ENCODE results near the gene INVS. TPM values are rescaled to one million over a fixed set of nuclear protein-coding genes. Genes with fewer than 3 reads are reported as not detected.
"Not testable (repeated sequence)": the region's sequence is repeated elsewhere in the genome, so short reads cannot be mapped to it uniquely, and the experiment has no call there.

INVS gene
- polyA plus RNA-seq, 4 donors = 13.4 to 25.8 (median 18.5) TPM

DNA sequence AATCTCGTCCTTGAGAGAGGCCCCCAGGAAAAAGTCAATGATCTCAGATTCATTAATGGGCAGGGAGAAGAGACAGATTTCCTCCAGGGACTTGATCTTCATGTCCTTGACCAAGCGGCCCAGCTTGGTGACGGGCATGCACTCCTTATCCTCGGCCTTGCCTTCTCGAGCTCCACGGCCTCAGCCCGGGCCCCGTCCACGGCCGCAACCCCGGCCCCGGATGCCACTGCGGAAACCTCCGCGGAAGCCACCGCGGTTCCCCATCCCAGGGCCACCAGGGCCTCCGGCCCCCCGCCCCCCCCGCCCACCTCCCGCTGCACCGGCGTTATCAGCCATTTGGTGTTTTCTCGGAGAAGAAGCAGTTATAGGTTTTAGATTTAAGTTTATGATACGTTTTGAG, 18.3 kb downstream of the INVS start:
- no peak for DNase-seq (ENCODE audit: low read depth in 4 of 4, low spot score in 2 of 4)

DNA sequence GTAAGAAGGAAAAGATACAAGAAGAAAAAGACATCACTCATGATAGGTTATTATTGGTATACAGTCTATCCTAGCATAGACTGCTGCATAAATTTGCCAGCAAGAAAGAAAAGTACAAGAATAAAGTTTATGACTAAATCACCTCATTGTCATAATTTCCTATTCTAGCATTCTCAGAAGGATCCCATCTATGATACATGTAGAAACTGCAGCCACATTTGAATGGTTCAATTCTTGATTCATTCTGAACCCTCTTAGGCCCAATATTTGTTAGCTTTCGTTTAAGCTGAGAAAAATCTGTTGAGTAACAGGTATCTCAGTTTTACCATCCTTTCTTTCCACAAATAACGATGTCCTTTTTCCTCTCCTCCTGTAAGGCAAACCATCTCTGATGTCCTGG, 21.2 kb downstream of the INVS start:
- DNase-seq (ENCODE audit: low read depth in 4 of 4, low spot score in 2 of 4) = no peak

DNA sequence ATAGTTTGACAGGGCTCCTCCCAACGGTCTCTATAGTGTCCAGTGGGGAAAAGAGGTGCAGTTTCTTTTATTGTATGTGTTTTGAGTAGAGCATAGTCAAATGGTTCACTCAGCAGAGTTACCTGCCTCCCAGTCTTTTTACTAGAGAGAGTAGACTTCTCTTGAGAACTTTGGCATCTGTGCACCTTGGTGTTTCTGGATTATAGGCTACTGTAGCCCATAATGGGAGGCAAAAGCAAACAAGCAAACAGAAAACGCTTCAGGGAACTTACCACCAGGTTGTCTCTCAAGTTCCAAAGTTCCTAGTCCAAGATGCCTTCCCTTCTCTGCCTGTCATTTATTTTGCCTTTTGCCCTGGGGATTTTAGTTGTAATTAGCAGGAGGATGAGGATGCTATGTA, 26.2 kb downstream of the INVS start:
- no peak for DNase-seq (ENCODE audit: low read depth in 4 of 4, low spot score in 2 of 4)

DNA sequence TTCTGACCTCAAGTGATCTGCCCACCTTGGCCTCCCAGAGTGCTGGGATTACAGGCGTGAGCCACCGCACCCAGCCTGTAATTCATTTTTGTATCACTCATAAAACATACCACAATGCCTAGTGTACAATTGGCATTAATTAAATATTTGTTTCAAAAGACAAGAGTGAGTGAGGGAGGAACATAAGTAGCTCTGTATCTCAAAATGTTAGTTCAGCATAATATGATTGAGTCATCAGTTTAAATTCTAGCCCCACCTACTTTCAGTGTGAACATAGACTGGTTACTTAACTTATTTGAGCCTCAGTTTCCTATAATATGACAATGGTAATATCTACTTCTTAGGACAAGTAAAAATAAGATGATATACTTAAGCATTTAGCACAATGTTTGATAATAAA, 26.9 kb downstream of the INVS start:
- no peak for DNase-seq (ENCODE audit: low read depth in 4 of 4, low spot score in 2 of 4)

DNA sequence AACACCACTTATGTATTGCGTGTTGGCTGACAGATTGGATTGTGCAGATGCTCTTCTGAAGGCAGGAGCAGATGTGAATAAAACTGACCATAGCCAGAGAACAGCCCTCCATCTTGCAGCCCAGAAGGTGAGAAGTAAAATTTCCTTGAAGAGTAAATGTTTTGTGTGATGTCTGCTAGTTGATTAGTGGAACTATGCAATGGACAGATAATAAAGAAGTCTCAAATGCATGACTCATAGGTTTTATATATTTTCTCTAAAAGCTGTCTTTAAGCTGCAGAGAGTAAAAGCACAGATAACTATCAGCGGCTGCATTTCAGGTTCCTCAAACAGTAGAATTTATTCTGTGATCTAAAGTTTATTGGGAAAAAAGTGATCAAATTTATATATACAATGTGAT, 27.4 kb downstream of the INVS start:
- no peak for DNase-seq (ENCODE audit: low read depth in 4 of 4, low spot score in 2 of 4)

DNA sequence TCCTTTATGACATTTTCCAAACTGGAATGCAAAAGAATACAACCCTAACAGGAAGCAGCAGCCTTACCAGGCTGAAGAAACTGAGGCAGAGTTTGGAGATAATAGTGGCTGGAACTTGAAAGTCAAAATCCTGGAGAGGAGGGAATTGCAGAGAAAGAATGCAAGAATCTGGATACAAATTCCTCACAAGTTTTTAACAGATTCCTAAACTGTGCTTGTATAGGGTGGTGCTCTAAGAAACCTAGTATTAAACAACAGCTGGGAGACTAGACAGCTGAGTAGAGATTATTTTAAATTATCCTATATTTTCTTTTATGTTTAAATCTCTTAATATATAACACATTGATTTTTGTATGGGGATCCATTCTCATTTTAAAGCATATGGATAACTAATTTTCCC, 30.7 kb downstream of the INVS start:
- no peak for DNase-seq (ENCODE audit: low read depth in 4 of 4, low spot score in 2 of 4)

DNA sequence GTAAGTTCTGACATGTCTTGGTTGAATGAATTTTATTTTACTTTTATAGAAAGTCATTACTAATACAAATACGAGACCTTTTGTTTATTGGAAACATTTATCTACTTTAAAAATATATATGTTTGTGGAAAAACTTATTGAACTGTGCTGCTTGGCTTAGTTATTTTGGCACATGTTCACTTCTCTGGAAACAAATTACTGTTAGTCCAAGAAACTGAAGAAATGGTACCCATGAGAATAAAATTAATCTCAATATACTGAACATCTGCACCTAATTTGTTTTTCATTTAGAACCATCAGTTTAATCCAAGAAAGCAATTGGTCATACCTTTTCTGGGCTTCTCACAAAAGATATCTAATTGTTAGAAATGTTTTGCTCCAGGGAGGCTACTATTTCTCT, 32.2 kb downstream of the INVS start:
- DNase-seq (ENCODE audit: low read depth in 4 of 4, low spot score in 2 of 4) = no peak

DNA sequence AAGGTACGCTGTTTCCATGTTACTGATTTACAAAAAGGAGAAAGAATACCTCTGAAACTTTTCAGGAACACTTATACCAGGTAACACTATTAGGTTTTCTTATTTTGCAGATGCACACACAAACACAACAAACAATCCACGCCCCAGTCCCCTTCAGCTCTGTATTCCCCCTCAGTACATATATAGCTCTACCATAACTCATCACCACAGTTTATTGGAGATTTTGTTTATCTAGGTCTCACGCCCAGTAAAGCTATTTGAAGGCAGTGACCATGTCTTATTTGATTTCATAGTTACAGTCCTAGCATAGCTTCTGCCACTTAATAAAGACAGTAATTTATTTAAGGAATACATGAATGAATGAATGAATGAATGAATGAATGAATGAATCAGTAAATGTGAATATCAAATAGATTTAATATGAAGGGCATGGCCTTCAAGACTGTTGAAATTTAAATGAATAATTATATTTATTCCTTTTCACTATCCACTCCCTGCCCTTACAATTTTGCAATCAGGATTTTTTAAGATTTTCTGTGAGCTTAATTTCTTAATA, 32.9 kb downstream of the INVS start:
- DNase-seq (ENCODE audit: low read depth in 4 of 4, low spot score in 2 of 4) = no peak

DNA sequence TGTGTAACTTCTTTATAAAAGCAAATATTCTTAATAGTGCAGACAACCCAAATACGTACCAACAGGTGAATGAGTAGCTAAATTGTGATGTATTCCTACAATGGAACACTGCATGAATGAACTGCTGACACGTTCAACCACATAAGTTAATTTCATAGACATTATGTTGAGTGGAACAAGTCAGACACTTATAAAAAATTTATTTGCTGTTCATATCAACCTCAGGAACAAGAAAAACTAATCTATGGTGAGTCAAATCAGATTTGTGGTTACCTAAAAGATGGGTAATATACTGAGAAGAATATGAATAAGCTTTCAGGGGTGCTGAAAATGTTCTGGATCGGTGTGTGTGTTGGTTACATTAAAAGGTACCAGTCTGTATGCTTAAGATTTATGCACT, 35.7 kb downstream of the INVS start:
- no peak for DNase-seq (ENCODE audit: low read depth in 4 of 4, low spot score in 2 of 4)

DNA sequence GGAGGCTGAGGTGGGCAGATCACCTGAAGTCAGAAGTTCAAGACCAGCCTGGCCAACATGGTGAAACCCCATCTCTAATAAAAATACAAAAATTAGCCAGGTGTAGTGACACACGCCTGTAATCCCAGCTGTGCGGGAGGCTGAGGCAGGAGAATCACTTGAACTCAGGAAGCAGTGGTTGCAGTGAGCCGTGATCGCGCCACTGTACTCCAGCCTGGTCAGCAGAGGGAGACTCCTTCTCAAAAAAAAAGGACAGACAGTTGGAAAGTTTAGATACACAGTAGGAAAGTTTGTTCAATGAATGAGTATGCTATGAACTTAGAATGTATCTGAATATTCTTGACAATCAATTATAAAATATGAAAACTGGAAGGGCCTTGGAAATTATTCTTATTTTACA, 37.8 kb downstream of the INVS start:
- DNase-seq (ENCODE audit: low read depth in 4 of 4, low spot score in 2 of 4) = not testable (repeated sequence)

DNA sequence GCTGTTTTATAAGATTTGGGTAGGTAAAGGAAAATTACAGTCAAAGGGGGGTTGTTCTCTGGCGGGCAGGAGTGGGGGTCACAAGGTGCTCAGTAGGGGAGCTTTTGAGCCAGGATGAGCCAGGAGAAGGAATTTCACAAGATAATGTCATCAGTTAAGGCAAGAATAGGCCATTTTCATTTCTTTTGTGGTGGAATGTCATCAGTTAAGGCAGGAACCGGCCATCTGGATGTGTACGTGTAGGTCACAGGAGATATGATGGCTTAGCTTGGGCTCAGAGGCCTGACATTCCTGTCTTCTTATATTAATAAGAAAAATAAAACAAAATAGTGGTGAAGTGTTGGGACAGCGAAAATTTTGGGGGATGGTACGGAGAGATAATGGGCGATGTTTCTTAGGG, 41.3 kb downstream of the INVS start:
- DNase-seq (ENCODE audit: low read depth in 4 of 4, low spot score in 2 of 4) = not testable (repeated sequence)

DNA sequence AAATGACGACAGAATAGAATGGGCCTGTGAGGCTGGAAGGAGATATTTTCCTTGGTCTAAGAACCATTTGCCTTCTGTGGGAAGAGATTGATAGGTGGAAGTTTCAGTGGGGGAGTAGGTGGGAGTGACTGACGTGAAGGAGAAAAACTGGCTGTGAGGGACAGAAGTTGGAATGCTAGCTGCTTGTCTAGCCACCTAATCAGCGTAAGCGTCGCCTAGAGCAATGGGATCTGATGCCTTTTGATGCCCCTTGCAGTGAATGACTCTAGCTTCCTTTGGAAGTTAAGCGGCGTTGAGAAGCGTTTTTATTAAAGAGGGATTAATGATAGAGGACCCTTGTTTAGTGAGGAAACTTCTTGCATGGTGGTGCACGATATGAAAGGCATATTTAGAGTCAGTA, 42.8 kb downstream of the INVS start:
- DNase-seq (ENCODE audit: low read depth in 4 of 4, low spot score in 2 of 4) = not testable (repeated sequence)

DNA sequence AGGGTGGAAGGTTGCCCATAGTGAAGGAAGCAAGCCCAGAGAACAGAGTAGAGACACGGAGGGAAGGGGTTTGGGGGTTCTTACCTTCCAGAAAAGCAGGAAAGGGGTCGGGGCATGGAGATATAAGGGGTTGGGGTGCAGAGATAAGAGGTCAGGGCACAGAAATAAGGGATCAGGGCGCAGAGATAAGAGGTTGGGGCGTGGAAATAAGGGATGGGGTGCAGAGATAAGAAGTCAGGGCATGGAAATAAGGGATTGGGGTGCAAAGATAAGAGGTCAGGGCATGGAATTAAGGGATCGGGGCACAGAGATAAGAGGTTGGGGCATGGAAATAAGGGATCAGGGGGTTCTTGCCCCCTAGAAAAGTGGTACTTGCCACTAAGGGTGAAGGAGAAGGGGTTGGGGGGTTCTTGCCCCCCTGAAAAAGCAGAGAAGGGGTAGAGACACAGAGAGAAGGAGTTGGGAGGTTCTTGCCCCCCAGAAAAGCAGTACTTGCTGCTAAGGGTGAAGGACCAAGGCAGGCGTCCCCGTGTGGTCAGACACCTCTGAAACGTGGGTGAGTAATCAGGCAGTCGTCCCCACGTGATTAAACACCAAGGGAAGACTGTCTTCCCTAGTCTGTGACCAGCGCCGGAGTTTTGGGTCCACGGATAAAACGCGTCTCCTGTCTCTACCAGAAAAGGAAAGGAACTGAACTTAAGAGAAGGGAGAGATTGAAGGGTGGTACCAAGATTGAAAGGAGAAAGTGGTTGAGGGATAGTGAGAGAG, 46.3 kb downstream of the INVS start:
- DNase-seq (ENCODE audit: low read depth in 4 of 4, low spot score in 2 of 4) = not testable (repeated sequence)

DNA sequence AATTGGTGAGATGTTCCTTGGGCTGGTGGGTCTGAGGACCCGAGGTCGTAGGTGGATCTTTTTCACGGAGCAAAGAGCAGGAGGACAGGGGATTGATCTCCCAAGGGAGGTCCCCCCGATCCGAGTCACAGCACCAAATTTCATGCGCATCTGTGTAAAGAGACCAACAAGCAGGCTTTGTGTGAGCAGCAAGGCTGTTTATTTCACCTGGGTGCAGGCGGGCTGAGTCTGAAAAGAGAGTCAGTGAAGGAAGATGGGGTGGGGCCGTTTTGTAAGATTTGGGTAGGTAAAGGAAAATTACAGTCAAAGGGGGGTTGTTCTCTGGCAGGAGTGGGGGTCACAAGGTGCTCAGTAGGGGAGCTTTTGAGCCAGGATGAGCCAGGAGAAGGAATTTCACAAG, 46.9 kb downstream of the INVS start:
- DNase-seq (ENCODE audit: low read depth in 4 of 4, low spot score in 2 of 4) = not testable (repeated sequence)

DNA sequence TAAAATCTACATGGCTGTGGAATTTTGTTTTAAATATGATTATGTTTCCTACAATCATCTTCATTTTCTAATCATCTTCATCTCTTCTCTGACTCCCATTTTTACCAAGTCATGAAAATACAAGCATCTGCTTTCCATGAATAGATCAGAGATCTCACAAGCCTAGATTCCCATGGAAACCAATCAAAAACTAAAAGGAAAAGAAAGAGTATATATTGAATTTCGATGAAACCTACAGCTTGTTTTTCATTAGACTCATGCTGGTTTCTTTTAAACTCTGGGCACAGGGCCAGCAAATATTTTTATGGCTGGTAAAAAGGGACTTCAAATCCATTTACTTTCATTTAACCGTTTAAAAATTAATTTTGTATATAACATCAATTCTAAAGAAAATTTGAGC, 51.2 kb downstream of the INVS start:
- peak in 1 of 4 donors; percentile 2 for DNase-seq (ENCODE audit: low read depth in 4 of 4, low spot score in 2 of 4)

DNA sequence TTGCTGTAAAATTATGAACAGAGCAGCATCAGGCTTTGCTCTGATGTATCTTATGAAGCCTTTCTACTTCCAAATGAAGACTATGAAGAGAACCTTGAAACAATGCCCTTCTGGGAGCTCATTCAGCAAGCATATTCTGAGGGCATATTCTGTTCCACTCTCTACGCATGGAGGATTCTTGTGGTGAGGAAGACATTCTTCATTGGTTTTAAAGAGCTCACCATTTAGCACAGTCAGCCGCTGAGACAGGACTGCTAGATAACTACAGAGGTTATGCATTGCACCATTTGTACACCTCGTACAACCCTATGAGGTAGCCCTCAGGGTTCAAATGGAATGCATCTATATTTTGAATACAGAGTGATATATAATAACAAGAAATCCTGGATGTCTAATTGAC, 61.0 kb downstream of the INVS start:
- no peak for DNase-seq (ENCODE audit: low read depth in 4 of 4, low spot score in 2 of 4)

DNA sequence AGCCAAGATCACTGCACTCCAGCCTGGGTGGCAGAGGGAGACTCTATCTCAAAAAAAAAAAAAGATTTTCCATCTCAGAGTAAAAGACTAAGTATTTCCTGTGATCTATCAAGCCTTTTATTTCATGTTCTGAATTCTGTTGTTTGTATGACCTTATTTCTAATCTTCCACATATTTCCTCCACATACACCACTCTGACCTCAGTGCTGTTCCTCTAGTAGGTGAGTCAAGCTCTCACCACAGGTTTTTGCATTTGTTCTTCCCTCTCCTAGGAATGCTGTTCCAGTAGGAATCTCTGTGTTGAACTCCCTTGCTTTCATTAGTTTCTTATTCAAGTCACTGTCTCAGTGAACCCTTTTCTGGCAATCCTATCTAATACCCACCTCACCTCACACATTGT, 68.1 kb downstream of the INVS start:
- DNase-seq (ENCODE audit: low read depth in 4 of 4, low spot score in 2 of 4) = no peak

DNA sequence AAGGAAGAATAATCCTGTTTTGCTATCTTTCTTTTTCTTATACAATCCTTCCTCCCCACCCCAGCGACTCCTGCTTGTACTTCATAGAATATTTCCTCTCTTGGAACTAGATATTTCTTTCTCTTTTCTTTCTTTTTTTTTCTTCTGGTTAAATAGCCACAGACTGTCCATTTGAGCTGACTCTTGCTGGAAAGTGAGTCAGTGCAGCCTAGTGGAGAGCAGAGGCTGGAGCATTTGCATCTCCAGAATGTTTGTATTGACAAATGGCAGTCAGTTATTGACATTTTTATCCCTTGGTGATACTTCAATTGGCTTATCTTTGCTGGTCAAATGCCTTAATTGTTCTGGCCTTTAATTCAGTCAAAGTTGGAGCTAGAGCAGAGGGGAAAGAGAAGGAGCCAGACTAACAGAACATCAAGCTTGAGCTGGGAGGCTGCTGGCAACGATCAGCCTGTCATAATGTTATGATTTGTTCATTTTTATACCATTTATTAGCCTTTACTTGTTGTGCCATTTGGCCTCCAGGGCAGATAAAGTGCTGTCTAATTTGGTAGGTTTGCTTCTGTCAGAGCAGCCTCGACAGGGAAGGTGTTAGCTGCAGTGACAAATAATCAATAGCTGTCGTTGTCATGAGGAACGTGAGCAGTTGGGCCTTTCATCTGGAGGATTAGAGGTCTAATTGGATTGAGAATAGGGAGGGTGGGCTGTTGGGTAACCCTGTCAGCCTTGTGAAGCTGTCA, 69.0 kb downstream of the INVS start:
- DNase-seq (ENCODE audit: low read depth in 4 of 4, low spot score in 2 of 4) = no peak

DNA sequence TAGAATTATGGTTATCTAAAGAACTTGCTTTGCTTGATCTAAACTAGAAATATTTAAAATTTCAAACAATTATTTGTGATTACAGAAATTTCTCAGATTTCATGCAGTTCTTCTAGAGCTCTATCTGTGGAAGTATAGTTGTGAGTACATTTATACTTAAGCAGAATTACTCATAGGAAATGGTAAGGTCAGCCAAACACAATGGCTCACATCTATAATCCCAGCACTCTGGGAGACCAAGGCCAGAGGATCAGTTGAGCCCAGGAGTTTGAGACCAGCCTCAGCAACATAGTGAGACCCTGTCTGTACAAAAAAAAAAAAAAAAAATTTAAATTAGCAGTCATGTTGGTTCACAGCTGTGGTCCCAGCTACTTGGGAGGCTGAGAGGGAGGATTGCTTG, 71.0 kb downstream of the INVS start:
- DNase-seq (ENCODE audit: low read depth in 4 of 4, low spot score in 2 of 4) = no peak

DNA sequence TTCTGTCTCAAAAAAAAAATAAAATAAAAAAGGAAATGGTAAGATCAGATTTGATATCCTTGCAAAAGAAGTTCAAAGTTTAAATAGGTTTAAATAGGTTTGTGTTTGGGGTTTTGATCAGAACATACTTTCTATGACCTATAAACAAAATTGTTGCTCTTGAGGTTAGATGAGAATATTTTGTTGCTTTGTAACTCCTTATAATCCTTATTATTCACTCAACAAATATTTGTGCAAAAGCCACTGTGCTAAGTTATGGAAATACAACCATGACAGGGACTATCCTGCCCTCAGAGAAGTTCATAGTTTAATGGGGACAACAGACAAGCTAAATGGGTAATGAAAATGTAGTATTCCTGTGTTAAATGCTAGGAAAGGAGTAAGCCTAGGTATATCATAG, 71.5 kb downstream of the INVS start:
- no peak for DNase-seq (ENCODE audit: low read depth in 4 of 4, low spot score in 2 of 4)

DNA sequence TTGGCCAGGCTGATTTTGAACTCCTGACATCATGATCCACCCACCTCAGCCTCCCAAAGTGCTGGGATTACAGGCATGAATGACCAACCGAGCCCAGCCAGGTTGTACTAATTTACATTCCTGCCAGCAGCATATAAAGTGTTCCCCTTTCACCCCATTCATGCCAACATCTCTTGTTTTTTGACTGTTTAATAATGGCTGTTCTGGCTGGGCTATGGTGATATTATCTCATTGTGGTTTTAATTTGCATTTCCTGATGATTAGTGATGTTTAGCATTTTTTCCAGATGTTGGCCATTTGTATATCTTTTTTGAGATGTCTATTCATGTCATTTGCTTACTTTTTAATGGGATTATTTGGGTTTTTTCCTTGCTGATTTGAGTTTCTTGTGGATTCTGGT, 87.3 kb downstream of the INVS start:
- no peak for DNase-seq (ENCODE audit: low read depth in 4 of 4, low spot score in 2 of 4)

DNA sequence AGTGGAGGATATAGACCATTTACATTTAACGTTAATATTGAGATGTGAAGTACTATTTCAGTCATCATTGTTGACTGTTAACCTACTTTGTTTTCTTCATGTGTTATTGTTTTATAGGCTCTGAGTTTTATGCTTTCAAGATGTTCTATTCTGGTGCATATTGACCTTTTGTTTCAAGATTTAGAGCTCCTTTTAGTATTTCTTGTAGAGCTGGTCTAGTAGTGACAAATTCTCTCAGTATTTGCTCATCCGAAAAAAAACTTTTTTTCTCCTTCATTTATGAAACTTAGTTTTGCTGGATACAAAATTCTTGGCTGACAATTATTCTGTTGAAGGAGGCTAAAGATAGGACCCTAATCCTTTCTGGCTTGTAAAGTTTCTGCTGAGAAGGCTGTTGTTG, 91.3 kb downstream of the INVS start:
- DNase-seq (ENCODE audit: low read depth in 4 of 4, low spot score in 2 of 4) = no peak
